ENCODE results near the gene PASD1. TPM values are rescaled to one million over a fixed set of nuclear protein-coding genes. Genes with fewer than 3 reads are reported as not detected.
"Not testable (repeated sequence)": the region's sequence is repeated elsewhere in the genome, so short reads cannot be mapped to it uniquely, and the experiment has no call there.

The PASD1 gene
- total RNA-seq, 1 donor from 2014 or later = not detected

GRCh38 chrX:151536571-151536970, 26.9 kb upstream of the PASD1 start:
- Mint-ChIP-seq H3K4me3 (ENCODE audit: unreplicated experiment) (no peak overlapping the region), H3K27me3 (ENCODE audit: low read depth) (no peaks in the 10 kb centered on the region), H3K36me3 (ENCODE audit: low read depth) (no peaks in the 10 kb centered on the region), H3K4me1 (ENCODE audit: low read depth) (no peaks in the 10 kb centered on the region), H3K9me3 (ENCODE audit: low read depth) (peaks cover 14% of the 10 kb centered on the region), H3K27ac (ENCODE audit: unreplicated experiment) (no peak overlapping the region)
- no peak for DNase-seq (ENCODE audit: low spot score)
- no peak for TF ChIP-seq CTCF (IDR thresholded peaks at IDR 0.05)

GRCh38 chrX:151537572-151537971, 25.9 kb upstream of the PASD1 start:
- no peak for DNase-seq (ENCODE audit: low spot score)
- no peak for TF ChIP-seq CTCF (IDR thresholded peaks at IDR 0.05)
- H3K36me3 Mint-ChIP-seq (ENCODE audit: low read depth) = no peaks in the 10 kb centered on the region

GRCh38 chrX:151538190-151539122, 25.0 kb upstream of the PASD1 start:
- no peak for TF ChIP-seq CTCF (IDR thresholded peaks at IDR 0.05)
- peaks cover 13% of the 10 kb centered on the region for H3K9me3 Mint-ChIP-seq (ENCODE audit: low read depth)
- H3K4me3 Mint-ChIP-seq (ENCODE audit: unreplicated experiment) = no peak overlapping the region
- H3K36me3 Mint-ChIP-seq (ENCODE audit: low read depth) = no peaks in the 10 kb centered on the region
- no peaks in the 10 kb centered on the region for H3K27me3 Mint-ChIP-seq (ENCODE audit: low read depth)
- no peak overlapping the region for H3K27ac Mint-ChIP-seq (ENCODE audit: unreplicated experiment)
- no peaks in the 10 kb centered on the region for H3K4me1 Mint-ChIP-seq (ENCODE audit: low read depth)
- DNase-seq (ENCODE audit: low spot score) = no peak

More at GRCh38 chrX:151537572-151537971, 25.9 kb upstream of the PASD1 start:
- no peaks in the 10 kb centered on the region for H3K27me3 Mint-ChIP-seq (ENCODE audit: low read depth)
- H3K27ac Mint-ChIP-seq (ENCODE audit: unreplicated experiment) = no peak overlapping the region
- H3K9me3 Mint-ChIP-seq (ENCODE audit: low read depth) = peaks cover 14% of the 10 kb centered on the region
- H3K4me1 Mint-ChIP-seq (ENCODE audit: low read depth) = no peaks in the 10 kb centered on the region
- H3K4me3 Mint-ChIP-seq (ENCODE audit: unreplicated experiment) = no peak overlapping the region

GRCh38 chrX:151543706-151544105, 19.8 kb upstream of the PASD1 start:
- peaks cover 5% of the 10 kb centered on the region for H3K9me3 Mint-ChIP-seq (ENCODE audit: low read depth)
- DNase-seq (ENCODE audit: low spot score) = no peak

GRCh38 chrX:151546226-151546625, 17.2 kb upstream of the PASD1 start:
- H3K27me3 Mint-ChIP-seq (ENCODE audit: low read depth); H3K9me3 Mint-ChIP-seq (ENCODE audit: low read depth); H3K27ac Mint-ChIP-seq (ENCODE audit: unreplicated experiment); H3K36me3 Mint-ChIP-seq (ENCODE audit: low read depth); H3K4me1 Mint-ChIP-seq (ENCODE audit: low read depth); DNase-seq (ENCODE audit: low spot score); H3K4me3 Mint-ChIP-seq (ENCODE audit: unreplicated experiment): not testable (repeated sequence)

More at GRCh38 chrX:151543706-151544105, 19.8 kb upstream of the PASD1 start:
- H3K36me3 Mint-ChIP-seq (ENCODE audit: low read depth) = no peaks in the 10 kb centered on the region
- TF ChIP-seq CTCF (IDR thresholded peaks at IDR 0.05) = no peak
- no peak overlapping the region for H3K27ac Mint-ChIP-seq (ENCODE audit: unreplicated experiment)
- no peak overlapping the region for H3K4me3 Mint-ChIP-seq (ENCODE audit: unreplicated experiment)
- H3K4me1 Mint-ChIP-seq (ENCODE audit: low read depth) = no peaks in the 10 kb centered on the region
- no peaks in the 10 kb centered on the region for H3K27me3 Mint-ChIP-seq (ENCODE audit: low read depth)

GRCh38 chrX:151551176-151551575, 12.3 kb upstream of the PASD1 start:
- not testable (repeated sequence) for H3K27me3 Mint-ChIP-seq (ENCODE audit: low read depth); H3K27ac Mint-ChIP-seq (ENCODE audit: unreplicated experiment); H3K4me1 Mint-ChIP-seq (ENCODE audit: low read depth); H3K36me3 Mint-ChIP-seq (ENCODE audit: low read depth); H3K4me3 Mint-ChIP-seq (ENCODE audit: unreplicated experiment)
- peak; percentile 80 for DNase-seq (ENCODE audit: low spot score)
- peaks cover 14% of the 10 kb centered on the region for H3K9me3 Mint-ChIP-seq (ENCODE audit: low read depth)
